HepG2 (cell line): ENCODE data around the gene FCN3. TPM values are rescaled to one million over a fixed set of nuclear protein-coding genes. Genes with fewer than 3 reads are reported as not detected.
A peak's percentile ranks its signal among the peaks of the same experiment; 100 is the strongest.

ENCODE experiments used
- FOSL2 ChIP-seq: sonication (generic); formaldehyde crosslinking; IDR thresholded peaks from 2 replicates; pipeline ENCODE4 v1.4.0; 2020; ENCODE audit warnings: missing genetic modification reagents
- FOXA1 ChIP-seq, 2 experiments: fragments of 450-650 bp in 1 of 2; sonication (generic) in 1 of 2; formaldehyde crosslinking in 1 of 2; IDR thresholded peaks; 2 replicates each; pipeline versions ENCODE4 v1.4.0 to v1.6.1; 2016 to 2020; ENCODE audit warnings: missing genetic modification reagents in 1 of 2
- GLI4 ChIP-seq: sonication (generic); formaldehyde crosslinking; IDR thresholded peaks from 2 replicates; pipeline ENCODE4 v1.5.1; 2020; ENCODE audit warnings: missing genetic modification reagents, mild to moderate bottlenecking, moderate library complexity, borderline replicate concordance
- HES4 ChIP-seq: sonication (generic); formaldehyde crosslinking; IDR thresholded peaks from 2 replicates; pipeline ENCODE4 v1.9.0; 2021; ENCODE audit warnings: mild to moderate bottlenecking, missing genetic modification reagents, borderline replicate concordance
- JUND ChIP-seq: sonication (generic); formaldehyde crosslinking; IDR thresholded peaks from 2 replicates; pipeline ENCODE4 v1.8.0; 2022; ENCODE audit warnings: mild to moderate bottlenecking, missing genetic modification reagents
- MATR3 ChIP-seq: sonication (generic); formaldehyde crosslinking; IDR thresholded peaks from 2 replicates; pipeline ENCODE4 v1.4.0; 2020; ENCODE audit warnings: missing genetic modification reagents
- NR1H2 ChIP-seq: sonication (generic); formaldehyde crosslinking; IDR thresholded peaks from 2 replicates; pipeline ENCODE4 v1.8.1; 2022; ENCODE audit warnings: low read depth, missing genetic modification reagents, borderline replicate concordance
- NRL ChIP-seq: sonication (generic); formaldehyde crosslinking; IDR thresholded peaks from 2 replicates; pipeline ENCODE4 v1.5.0; 2020; ENCODE audit warnings: missing genetic modification reagents, mild to moderate bottlenecking, moderate library complexity, borderline replicate concordance
- SNRNP70 ChIP-seq: fragments of 200-400 bp; formaldehyde crosslinking; IDR thresholded peaks from 2 replicates; pipeline ENCODE4 v1.6.1; 2017; ENCODE audit warnings: mild to moderate bottlenecking, low read depth, low read length, moderate library complexity
- SOX6 ChIP-seq, 2 experiments: fragments of 450-650 bp in 1 of 2; sonication (generic) in 1 of 2; formaldehyde crosslinking in 1 of 2; IDR thresholded peaks; 2 replicates each; pipeline versions ENCODE4 v1.4.0 to v1.6.1; 2017 to 2020; ENCODE audit warnings: antibody characterized with exemption in 1 of 2, mild to moderate bottlenecking in 1 of 2, missing genetic modification reagents in 1 of 2
- STAG1 ChIP-seq: sonication (generic); formaldehyde crosslinking; IDR thresholded peaks from 2 replicates; pipeline ENCODE4 v1.4.0; 2020; ENCODE audit warnings: missing genetic modification reagents
- THYN1 ChIP-seq: sonication (generic); formaldehyde crosslinking; IDR thresholded peaks from 2 replicates; pipeline ENCODE4 v1.8.1; 2023; ENCODE audit warnings: low read depth, mild to moderate bottlenecking, moderate library complexity, missing genetic modification reagents, borderline replicate concordance
- XBP1 ChIP-seq: sonication (generic); formaldehyde crosslinking; IDR thresholded peaks from 2 replicates; pipeline ENCODE4 v1.5.0; 2020; ENCODE audit warnings: missing genetic modification reagents
- ZNF550 ChIP-seq: sonication (generic); formaldehyde crosslinking; IDR thresholded peaks from 2 replicates; pipeline ENCODE4 v1.4.0; 2020; ENCODE audit warnings: mild to moderate bottlenecking, missing genetic modification reagents, borderline replicate concordance
- ZNF558 ChIP-seq: sonication (generic); formaldehyde crosslinking; IDR thresholded peaks from 2 replicates; pipeline ENCODE4 v1.9.0; 2022; ENCODE audit warnings: mild to moderate bottlenecking, missing genetic modification reagents, borderline replicate concordance
- ZNF614 ChIP-seq: IDR thresholded peaks from 2 replicates; pipeline ENCODE4 v1.6.1; 2018; ENCODE audit warnings: missing biosample characterization, missing genetic modification reagents, inconsistent platforms, borderline replicate concordance
- ZNF724P ChIP-seq: sonication (generic); formaldehyde crosslinking; IDR thresholded peaks from 2 replicates; pipeline ENCODE4 v1.8.0; 2022; ENCODE audit warnings: missing genetic modification reagents, borderline replicate concordance
- ZSCAN22 ChIP-seq: sonication (generic); formaldehyde crosslinking; IDR thresholded peaks from 2 replicates; pipeline ENCODE4 v1.4.0; 2020; ENCODE audit warnings: mild to moderate bottlenecking, missing genetic modification reagents
- polyA plus RNA-seq, 8 experiments: library from polyadenylated mRNA; depleted of rRNA in 3 of 8; stranded (reverse) in 7 of 8; unstranded in 1 of 8; fragments of >200 nt; fragmentation: Illumina TruSeq in 4 of 8; extraction: Trizol in 4 of 8; gene quantifications; 2 replicates each; pipeline versions ENCODE4 v1.2.1 to v1.2.3, GENCODE V29; 2011 to 2016; ENCODE audit warnings: low read depth in 4 of 8, missing spikeins in 1 of 8, mixed read lengths in 1 of 8; ENCODE audit not compliant: insufficient read depth in 1 of 8
- total RNA-seq, 5 experiments: library from RNA; depleted of rRNA; stranded (reverse); fragments of >200 nt; fragmentation: Illumina TruSeq; extraction: Trizol; gene quantifications; 2 replicates each; pipeline ENCODE4 v1.2.3, GENCODE V29; 2016; ENCODE audit warnings: low read depth in 1 of 5
- TF ChIP-seq, protein P1 (sequence below), 2 experiments: sonication (generic) in 1 of 2; formaldehyde crosslinking in 1 of 2; IDR thresholded peaks; 2 replicates each; pipeline versions ENCODE4 v1.4.0 to v1.6.1; 2016 to 2020; ENCODE audit warnings: borderline replicate concordance in 1 of 2, low read depth in 1 of 2, mild to moderate bottlenecking in 1 of 2, missing genetic modification reagents in 1 of 2
- TF ChIP-seq, protein P2 (sequence below): sonication (generic); formaldehyde crosslinking; IDR thresholded peaks from 2 replicates; pipeline ENCODE4 v1.8.1; 2023; ENCODE audit warnings: mild to moderate bottlenecking, moderate library complexity, missing genetic modification reagents

FCN3 gene
- total and polyA plus RNA-seq, 2 of the 13 experiments (the other 11 are each of a cell fraction or from before 2014, with no cell fraction given) = not detected

DNA sequence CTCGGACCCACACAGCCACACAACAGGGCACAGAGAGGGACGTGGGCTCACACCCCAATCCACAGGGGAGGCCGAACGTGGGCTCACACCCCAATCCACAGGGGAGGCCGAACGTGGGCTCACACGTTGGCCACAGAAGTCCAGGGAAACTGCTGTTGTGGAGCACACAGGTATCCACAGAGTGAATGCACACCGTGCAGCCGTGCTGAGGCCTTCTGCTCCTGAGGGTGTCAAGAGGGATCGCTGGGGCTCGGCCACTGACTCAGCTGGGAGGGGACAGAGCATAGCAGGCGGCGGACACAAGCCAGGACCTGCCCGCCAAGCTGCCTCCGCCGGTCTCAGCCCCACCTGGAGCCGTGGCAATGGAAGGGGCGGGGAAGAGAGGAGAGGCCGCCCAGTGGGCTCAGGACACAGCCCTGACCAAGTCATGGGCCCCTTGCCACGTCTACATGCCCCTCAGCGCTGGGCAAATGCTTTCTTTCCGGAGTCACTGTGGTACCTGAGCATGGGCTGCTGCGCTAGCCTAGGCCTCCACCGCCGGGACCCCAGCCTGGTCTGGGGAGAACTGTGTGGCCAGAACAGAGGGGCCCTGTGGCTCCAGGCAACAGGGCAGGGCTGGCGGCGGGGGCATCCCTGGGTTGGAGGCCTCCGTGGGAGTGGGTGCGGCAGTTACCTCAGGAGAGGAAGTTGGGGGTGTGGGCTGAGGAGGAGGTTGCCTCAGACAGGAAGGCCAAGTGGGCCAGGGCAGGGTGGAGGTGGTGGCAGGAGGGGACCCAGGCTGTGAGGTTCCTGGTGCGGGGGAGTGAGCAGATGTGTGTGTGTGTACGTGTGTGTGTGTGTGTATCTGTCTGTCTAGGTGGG lies 31.6 kb downstream of the FCN3 start (continued):
- TF ChIP-seq, protein P1, sequence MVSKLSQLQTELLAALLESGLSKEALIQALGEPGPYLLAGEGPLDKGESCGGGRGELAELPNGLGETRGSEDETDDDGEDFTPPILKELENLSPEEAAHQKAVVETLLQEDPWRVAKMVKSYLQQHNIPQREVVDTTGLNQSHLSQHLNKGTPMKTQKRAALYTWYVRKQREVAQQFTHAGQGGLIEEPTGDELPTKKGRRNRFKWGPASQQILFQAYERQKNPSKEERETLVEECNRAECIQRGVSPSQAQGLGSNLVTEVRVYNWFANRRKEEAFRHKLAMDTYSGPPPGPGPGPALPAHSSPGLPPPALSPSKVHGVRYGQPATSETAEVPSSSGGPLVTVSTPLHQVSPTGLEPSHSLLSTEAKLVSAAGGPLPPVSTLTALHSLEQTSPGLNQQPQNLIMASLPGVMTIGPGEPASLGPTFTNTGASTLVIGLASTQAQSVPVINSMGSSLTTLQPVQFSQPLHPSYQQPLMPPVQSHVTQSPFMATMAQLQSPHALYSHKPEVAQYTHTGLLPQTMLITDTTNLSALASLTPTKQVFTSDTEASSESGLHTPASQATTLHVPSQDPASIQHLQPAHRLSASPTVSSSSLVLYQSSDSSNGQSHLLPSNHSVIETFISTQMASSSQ (IDR thresholded peaks at IDR 0.05; ENCODE audit: low read depth) = no peak
- TF ChIP-seq, protein P1 (CRISPR knock-in tag; IDR thresholded peaks at IDR 0.05; ENCODE audit: borderline replicate concordance) = no peak
- TF ChIP-seq ZNF724P (CRISPR knock-in tag) (peak; percentile 29; the same call in 1 of the 2 replicates), NRL (no peak), ZNF614 (CRISPR knock-in tag) (no peak), HES4 (CRISPR knock-in tag) (peak; percentile 78; the same call in 1 of the 2 replicates), FOSL2 (no peak), SNRNP70 (no peak), XBP1 (CRISPR knock-in tag) (no peak), THYN1 (no peak), GLI4 (no peak), ZSCAN22 (no peak), MATR3 (CRISPR knock-in tag) (no peak), ZNF558 (CRISPR knock-in tag) (no peak), JUND (CRISPR knock-in tag) (peak; percentile 53; the same call in 1 of the 2 replicates), STAG1 (CRISPR knock-in tag) (no peak), NR1H2 (no peak), SOX6 (IDR thresholded peaks at IDR 0.05) (no peak), SOX6 (CRISPR knock-in tag; IDR thresholded peaks at IDR 0.05) (no peak), ZNF550 (no peak), FOXA1 (IDR thresholded peaks at IDR 0.05) (no peak), FOXA1 (CRISPR knock-in tag; IDR thresholded peaks at IDR 0.05) (no peak; the same call in 1 of the 2 replicates)
- TF ChIP-seq, protein P2, sequence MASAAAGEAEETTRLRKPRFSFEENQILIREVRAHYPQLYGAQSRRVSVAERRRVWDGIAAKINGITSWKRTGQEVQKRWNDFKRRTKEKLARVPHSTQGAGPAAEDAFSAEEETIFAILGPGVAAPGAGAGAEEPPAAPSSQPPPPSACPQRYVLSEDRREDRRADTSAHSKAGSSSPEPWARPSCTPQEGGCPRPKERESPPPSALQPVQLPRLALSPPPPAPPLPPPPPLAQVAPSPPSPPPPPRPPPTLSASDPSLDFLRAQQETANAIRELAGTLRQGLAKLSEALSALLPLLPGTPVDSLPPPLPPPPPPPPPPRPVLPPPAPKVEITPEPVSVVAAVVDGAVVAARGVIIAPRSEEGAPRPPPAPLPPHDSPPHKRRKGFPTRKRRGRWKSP (CRISPR knock-in tag) = no peak
